ENCODE results near the gene WASHC4.

WASHC4 gene

GRCh38 chr12:105209091-105209490 is 101.6 kb downstream of the WASHC4 start:
- H3K27me3 ChIP-seq (ENCODE audit: insufficient read depth, low read length): no peaks in the 10 kb centered on the region
- no peak overlapping the region for H3K4me3 ChIP-seq (ENCODE audit: low read length)
- H3K36me3 ChIP-seq (ENCODE audit: insufficient read depth, low read length): peaks cover 72% of the 10 kb centered on the region
- no peak overlapping the region for H2AFZ ChIP-seq (ENCODE audit: low read depth, low read length)
- no peaks in the 10 kb centered on the region for H3K4me1 ChIP-seq (ENCODE audit: insufficient read depth, low read length)
- H3K9me3 ChIP-seq (ENCODE audit: low read length): no peaks in the 10 kb centered on the region

GRCh38 chr12:105212438-105212837 is 104.9 kb downstream of the WASHC4 start:
- Histone ChIP-seq H3K4me1 (ENCODE audit: insufficient read depth, low read length) (no peaks in the 10 kb centered on the region), H3K27me3 (ENCODE audit: insufficient read depth, low read length) (no peaks in the 10 kb centered on the region), H3K4me3 (ENCODE audit: low read length) (no peak overlapping the region), H3K36me3 (ENCODE audit: insufficient read depth, low read length) (peaks cover 63% of the 10 kb centered on the region), H3K9me3 (ENCODE audit: low read length) (peaks cover 2% of the 10 kb centered on the region), H2AFZ (ENCODE audit: low read depth, low read length) (no peak overlapping the region)

- Histone ChIP-seq H3K4me3 (ENCODE audit: low read length) (no peak overlapping the region), H3K4me1 (ENCODE audit: insufficient read depth, low read length) (no peaks in the 10 kb centered on the region), H3K9me3 (ENCODE audit: low read length) (peaks cover 2% of the 10 kb centered on the region), H2AFZ (ENCODE audit: low read depth, low read length) (no peak overlapping the region), H3K27me3 (ENCODE audit: insufficient read depth, low read length) (no peaks in the 10 kb centered on the region), H3K36me3 (ENCODE audit: insufficient read depth, low read length) (peaks cover 59% of the 10 kb centered on the region)
Observed at GRCh38 chr12:105214148-105214547, 106.6 kb downstream of the WASHC4 start.

GRCh38 chr12:105214670-105215375 is 107.3 kb downstream of the WASHC4 start:
- no peak overlapping the region for H3K4me3 ChIP-seq (ENCODE audit: low read length)
- H3K4me1 ChIP-seq (ENCODE audit: insufficient read depth, low read length): no peaks in the 10 kb centered on the region
- no peak overlapping the region for H2AFZ ChIP-seq (ENCODE audit: low read depth, low read length)
- no peaks in the 10 kb centered on the region for H3K27me3 ChIP-seq (ENCODE audit: insufficient read depth, low read length)
- H3K9me3 ChIP-seq (ENCODE audit: low read length): peaks cover 2% of the 10 kb centered on the region
- H3K36me3 ChIP-seq (ENCODE audit: insufficient read depth, low read length): peaks cover 57% of the 10 kb centered on the region

- no peaks in the 10 kb centered on the region for H3K4me1 ChIP-seq (ENCODE audit: insufficient read depth, low read length)
- no peak overlapping the region for H2AFZ ChIP-seq (ENCODE audit: low read depth, low read length)
- H3K4me3 ChIP-seq (ENCODE audit: low read length): no peak overlapping the region
- no peaks in the 10 kb centered on the region for H3K27me3 ChIP-seq (ENCODE audit: insufficient read depth, low read length)
- peaks cover 54% of the 10 kb centered on the region for H3K36me3 ChIP-seq (ENCODE audit: insufficient read depth, low read length)
- H3K9me3 ChIP-seq (ENCODE audit: low read length): peaks cover 2% of the 10 kb centered on the region
Observed at GRCh38 chr12:105218434-105218833, 110.9 kb downstream of the WASHC4 start.

All from neuron (in vitro differentiated cells).